Transverse colon (tissue), 4 donors: ENCODE results near the gene DNAJB8.

Source experiments
- CTCF ChIP-seq, 5 experiments: fragments of 200-600 bp in 3 of 5; fragments of 450-650 bp in 2 of 5; sonication (generic) in 3 of 5; IDR thresholded peaks; 1 replicate in 2 of 5; 2 replicates in 3 of 5; pipeline ENCODE4 v1.5.1; 2016 to 2017; ENCODE audit warnings: antibody characterized with exemption in 5 of 5, inconsistent platforms in 3 of 5, mild to moderate bottlenecking in 2 of 5, moderate library complexity in 1 of 5
- EP300 ChIP-seq: sonication (generic); formaldehyde crosslinking; IDR thresholded peaks from one replicate; pipeline ENCODE4 v1.6.1; 2017; ENCODE audit warnings: antibody characterized with exemption, low read depth
- POLR2A ChIP-seq: fragments of 450-650 bp; IDR thresholded peaks from one replicate; pipeline ENCODE4 v1.6.1; 2016; ENCODE audit warnings: antibody characterized with exemption, mild to moderate bottlenecking, moderate library complexity
- POLR2AphosphoS5 ChIP-seq, 3 donors: sonication (generic); formaldehyde crosslinking; IDR thresholded peaks; one replicate each; pipeline ENCODE4 v1.6.1; 2016; ENCODE audit warnings: antibody characterized with exemption in 3 of 3

- no peak for TF ChIP-seq CTCF (IDR thresholded peaks at IDR 0.05)
- no peak for TF ChIP-seq POLR2AphosphoS5 (IDR thresholded peaks at IDR 0.05)
- no peak for TF ChIP-seq POLR2A
- no peak for TF ChIP-seq EP300
Observed at GRCh38 chr3:128473180-128473519, 6.5 kb upstream of the DNAJB8 start.
